CD4-positive, alpha-beta T cell (primary cell): Measurements from ENCODE around the gene YES1. TPM values are rescaled to one million over a fixed set of nuclear protein-coding genes. Genes with fewer than 3 reads are reported as not detected.

Experiments
- ATAC-seq: fragments of 200-7000 bp; cut with Tn5 transposase; one replicate; pipeline ENCODE4 v1.10.0; 2022; ENCODE audit warnings: mild to moderate bottlenecking; ENCODE audit not compliant: poor library complexity
- CTCF ChIA-PET: fragments of 350-600 bp; sonication (Branson Sonifier 250); formaldehyde crosslinking; loops from one replicate; lab custom pipeline; 2021; ENCODE audit warnings: antibody characterized with exemption, inconsistent platforms; lab: Charles Lee
- POLR2A ChIA-PET: fragments of 350-600 bp; sonication (Branson Sonifier 250); formaldehyde crosslinking; loops from one replicate; lab custom pipeline; 2021; ENCODE audit warnings: antibody characterized with exemption, inconsistent platforms; lab: Charles Lee
- DNase-seq, 14 experiments: peaks; one replicate each; pipeline ENCODE4 v3.0.0-alpha.2; 2013 to 2020; ENCODE audit warnings: mixed read lengths in 2 of 14
- H3K27ac ChIP-seq, 2 donors: one replicate each; pipeline versions ENCODE4 v1.5.1 to v1.7.0; 2013; ENCODE audit warnings: low read length in 2 of 2, low read depth in 1 of 2, mild to moderate bottlenecking in 1 of 2
- H3K27me3 ChIP-seq, 2 experiments: 1 replicate in 1 of 2; 2 replicates in 1 of 2; pipeline versions ENCODE4 v1.6.1 to v1.7.0; 2013; ENCODE audit warnings: low read length in 2 of 2, control low read depth in 1 of 2, mild to moderate bottlenecking in 1 of 2, moderate library complexity in 1 of 2; ENCODE audit not compliant: insufficient read depth in 2 of 2, control insufficient read depth in 1 of 2
- H3K36me3 ChIP-seq: one replicate; pipeline ENCODE4 v1.6.1; 2013; ENCODE audit warnings: low read length, control low read depth; ENCODE audit not compliant: insufficient read depth
- H3K4me1 ChIP-seq: one replicate; pipeline ENCODE4 v1.6.1; 2013; ENCODE audit warnings: low read length, control low read depth; ENCODE audit not compliant: insufficient read depth
- H3K4me3 ChIP-seq: one replicate; pipeline ENCODE4 v1.5.1; 2013; ENCODE audit warnings: mild to moderate bottlenecking, low read length, moderate library complexity
- H3K9me3 ChIP-seq, 2 experiments: 1 replicate in 1 of 2; 2 replicates in 1 of 2; pipeline versions ENCODE4 v1.6.1 to v1.7.0; 2013; ENCODE audit warnings: low read length in 2 of 2, mild to moderate bottlenecking in 2 of 2, control low read depth in 1 of 2, moderate library complexity in 1 of 2; ENCODE audit not compliant: control insufficient read depth in 1 of 2, insufficient read depth in 1 of 2
- H3K27ac Mint-ChIP-seq: one replicate; pipeline ENCODE4 v1.8.0; 2020; ENCODE audit warnings: mixed read lengths
- H3K27me3 Mint-ChIP-seq: one replicate; pipeline ENCODE4 v1.8.0; 2021; ENCODE audit warnings: mixed read lengths
- H3K36me3 Mint-ChIP-seq: one replicate; pipeline ENCODE4 v1.8.0; 2021; ENCODE audit warnings: low read depth, mixed read lengths
- H3K4me1 Mint-ChIP-seq: one replicate; pipeline ENCODE4 v1.8.0; 2021; ENCODE audit warnings: low read depth, mixed read lengths
- H3K4me3 Mint-ChIP-seq: one replicate; pipeline ENCODE4 v1.8.0; 2020; ENCODE audit warnings: mild to moderate bottlenecking, mixed read lengths
- H3K9me3 Mint-ChIP-seq: one replicate; pipeline ENCODE4 v1.8.0; 2020; ENCODE audit warnings: mixed read lengths
- CTCF ChIP-seq: fragments of 200-600 bp; IDR thresholded peaks from one replicate; pipeline ENCODE4 v1.8.0; 2022; ENCODE audit warnings: antibody characterized with exemption, mild to moderate bottlenecking
- intact Hi-C, 2 experiments: fragments of 100-400 bp; cut with DNase I in 1 of 2; cut with micrococcal nuclease in 1 of 2; formaldehyde crosslinking; loops; one replicate each; pipeline versions ENCODE4 v1.15.1 to v1.9.0; 2023 to 2025; cut with DNase I, micrococcal nuclease
- total RNA-seq, 174 experiments: library from RNA in 2 of 174; stranded (reverse) in 2 of 174; gene quantifications; one replicate each; pipeline ENCODE4 v1.2.3 and lab custom pipeline; 2021 to 2026

The YES1 gene
- total RNA-seq, 2 experiments from 2014 or later: 17.6 to 19.8 TPM

- no peaks in the 10 kb centered on the region for H3K27me3 ChIP-seq
- Mint-ChIP-seq H3K9me3 (no peaks in the 10 kb centered on the region), H3K4me3 (no peak overlapping the region), H3K27ac (peak overlapping the region; percentile 4), H3K27me3 (no peaks in the 10 kb centered on the region), H3K4me1 (peaks cover 29% of the 10 kb centered on the region), H3K36me3 (peaks cover 13% of the 10 kb centered on the region)
- no peak overlapping the region for H3K27ac ChIP-seq
- intact Hi-C loops: no loop called here
- H3K36me3 ChIP-seq: no peaks in the 10 kb centered on the region
- ATAC-seq (no peak), DNase-seq (no peak)
- H3K4me1 ChIP-seq: no peaks in the 10 kb centered on the region
- POLR2A ChIA-PET: no interaction called here
- CTCF ChIA-PET: interaction anchor here (0.7 kb wide), 1 partner anchor 11 kb away, joined by 3 read pairs; no protein-coding TSS in a partner anchor
- no peak for TF ChIP-seq CTCF
- H3K9me3 ChIP-seq: no peaks in the 10 kb centered on the region
- no peak overlapping the region for H3K4me3 ChIP-seq
Observed at GRCh38 chr18:770583-770961, 41.5 kb downstream of the YES1 start.

- no peak for ATAC-seq
Observed at GRCh38 chr18:767961-768360, 44.1 kb downstream of the YES1 start.

GRCh38 chr18:767084-767882 is 44.8 kb downstream of the YES1 start:
- ChIA-PET CTCF (interaction anchor here (0.6 to 2.0 kb wide), 2 partner anchors 10 to 12 kb away, joined by 3 to 5 read pairs; no protein-coding TSS in a partner anchor), POLR2A (no interaction called here)
- no peaks in the 10 kb centered on the region for H3K27me3 ChIP-seq
- Mint-ChIP-seq H3K27ac (no peak overlapping the region), H3K9me3 (no peaks in the 10 kb centered on the region), H3K27me3 (no peaks in the 10 kb centered on the region), H3K36me3 (peaks cover 9% of the 10 kb centered on the region), H3K4me3 (no peak overlapping the region), H3K4me1 (peaks cover 26% of the 10 kb centered on the region)
- H3K4me3 ChIP-seq: no peak overlapping the region
- intact Hi-C loops: loop anchor here in 1 of 2 experiments (2.0 kb wide), 1 partner anchor 16 kb away; no protein-coding TSS in a partner anchor
- H3K36me3 ChIP-seq: no peaks in the 10 kb centered on the region
- DNase-seq: no peak
- no peaks in the 10 kb centered on the region for H3K4me1 ChIP-seq
- no peak overlapping the region for H3K27ac ChIP-seq
- no peak for TF ChIP-seq CTCF
- no peak for ATAC-seq
- no peaks in the 10 kb centered on the region for H3K9me3 ChIP-seq

More at GRCh38 chr18:767961-768360, 44.1 kb downstream of the YES1 start:
- no peak for TF ChIP-seq CTCF
- Mint-ChIP-seq H3K36me3 (peaks cover 13% of the 10 kb centered on the region), H3K9me3 (no peaks in the 10 kb centered on the region), H3K4me1 (peaks cover 27% of the 10 kb centered on the region), H3K27me3 (no peaks in the 10 kb centered on the region), H3K27ac (no peak overlapping the region), H3K4me3 (no peak overlapping the region)
- POLR2A ChIA-PET: no interaction called here
- Histone ChIP-seq H3K27ac (no peak overlapping the region), H3K9me3 (no peaks in the 10 kb centered on the region), H3K36me3 (no peaks in the 10 kb centered on the region), H3K4me1 (no peaks in the 10 kb centered on the region), H3K27me3 (no peaks in the 10 kb centered on the region), H3K4me3 (no peak overlapping the region)
- intact Hi-C loops: loop anchor here in 1 of 2 experiments (2.0 kb wide), 1 partner anchor 17 kb away; no protein-coding TSS in a partner anchor
- DNase-seq: no peak
- CTCF ChIA-PET: interaction anchor here (0.6 to 2.0 kb wide), 2 partner anchors 10 to 13 kb away, joined by 3 to 5 read pairs; no protein-coding TSS in a partner anchor
